Colonic mucosa (tissue), 4 donors: ENCODE measurements around the gene GPRC5C. TPM values are rescaled to one million over a fixed set of nuclear protein-coding genes. Genes with fewer than 3 reads are reported as not detected.

Source experiments
- DNase-seq: peaks from one replicate; pipeline ENCODE4 v3.0.0-alpha.2; 2020
- H3K27ac ChIP-seq: fragments of 200-600 bp; one replicate; pipeline ENCODE4 v1.8.0; 2021
- H3K27me3 ChIP-seq: fragments of 200-600 bp; one replicate; pipeline ENCODE4 v1.8.0; 2021
- H3K36me3 ChIP-seq: fragments of 200-600 bp; one replicate; pipeline ENCODE4 v1.8.0; 2021
- H3K4me1 ChIP-seq: fragments of 200-600 bp; one replicate; pipeline ENCODE4 v1.8.0; 2021; ENCODE audit warnings: mild to moderate bottlenecking
- H3K4me3 ChIP-seq: fragments of 200-600 bp; one replicate; pipeline ENCODE4 v1.8.0; 2021
- H3K9ac ChIP-seq, 2 donors: one replicate each; pipeline ENCODE4 v1.7.0; 2013; ENCODE audit warnings: control low read depth in 2 of 2, low read depth in 2 of 2, low read length in 2 of 2
- H3K9me3 ChIP-seq: fragments of 200-600 bp; one replicate; pipeline ENCODE4 v1.8.0; 2021
- intact Hi-C: fragments of 100-400 bp; cut with DNase I; formaldehyde crosslinking; loops from one replicate; pipeline ENCODE4 v1.14.1; 2022
- total RNA-seq, 2 donors: library from RNA; stranded (reverse); fragmentation: NEBNext Ultra II Directional in 1 of 2; extraction: Animal tissue kit (Norgen Biotek cat#: 25700) in 1 of 2; gene quantifications; one replicate each; pipeline ENCODE4 v1.2.1, GENCODE V29; 2021
- TF ChIP-seq, protein P1 (sequence below): fragments of 200-600 bp; IDR thresholded peaks from one replicate; pipeline ENCODE4 v1.8.0; 2022; ENCODE audit warnings: antibody characterized with exemption, mild to moderate bottlenecking
- donor health status: healthy.
- donor health status: DM: no; HTN: no; CAD: no.
- donor health status: DM: no; HTN: no; CAD: no.

Gene GPRC5C
- total RNA-seq, 2 donors from 2014 or later: 139 to 193 TPM

- Histone ChIP-seq H3K4me3 (no peak overlapping the region), H3K9me3 (no peaks in the 10 kb centered on the region), H3K27ac (no peak overlapping the region), H3K27me3 (no peaks in the 10 kb centered on the region), H3K36me3 (no peaks in the 10 kb centered on the region), H3K4me1 (no peaks in the 10 kb centered on the region), H3K9ac (no peak overlapping the region)
- intact Hi-C loops: no loop called here
- TF ChIP-seq, protein P1, sequence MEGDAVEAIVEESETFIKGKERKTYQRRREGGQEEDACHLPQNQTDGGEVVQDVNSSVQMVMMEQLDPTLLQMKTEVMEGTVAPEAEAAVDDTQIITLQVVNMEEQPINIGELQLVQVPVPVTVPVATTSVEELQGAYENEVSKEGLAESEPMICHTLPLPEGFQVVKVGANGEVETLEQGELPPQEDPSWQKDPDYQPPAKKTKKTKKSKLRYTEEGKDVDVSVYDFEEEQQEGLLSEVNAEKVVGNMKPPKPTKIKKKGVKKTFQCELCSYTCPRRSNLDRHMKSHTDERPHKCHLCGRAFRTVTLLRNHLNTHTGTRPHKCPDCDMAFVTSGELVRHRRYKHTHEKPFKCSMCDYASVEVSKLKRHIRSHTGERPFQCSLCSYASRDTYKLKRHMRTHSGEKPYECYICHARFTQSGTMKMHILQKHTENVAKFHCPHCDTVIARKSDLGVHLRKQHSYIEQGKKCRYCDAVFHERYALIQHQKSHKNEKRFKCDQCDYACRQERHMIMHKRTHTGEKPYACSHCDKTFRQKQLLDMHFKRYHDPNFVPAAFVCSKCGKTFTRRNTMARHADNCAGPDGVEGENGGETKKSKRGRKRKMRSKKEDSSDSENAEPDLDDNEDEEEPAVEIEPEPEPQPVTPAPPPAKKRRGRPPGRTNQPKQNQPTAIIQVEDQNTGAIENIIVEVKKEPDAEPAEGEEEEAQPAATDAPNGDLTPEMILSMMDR: no peak
- no peak for DNase-seq
Observed at GRCh38 chr17:74472890-74473289, 41.0 kb downstream of the GPRC5C start.

GRCh38 chr17:74473294-74473693, 41.4 kb downstream of the GPRC5C start:
- no peaks in the 10 kb centered on the region for H3K4me1 ChIP-seq
- H3K27ac ChIP-seq: no peak overlapping the region
- no peak overlapping the region for H3K9ac ChIP-seq
- H3K27me3 ChIP-seq: no peaks in the 10 kb centered on the region
- H3K4me3 ChIP-seq: no peak overlapping the region
- no peak for DNase-seq
- no peaks in the 10 kb centered on the region for H3K9me3 ChIP-seq
- intact Hi-C loops: no loop called here
- TF ChIP-seq, protein P1: no peak
- no peaks in the 10 kb centered on the region for H3K36me3 ChIP-seq

GRCh38 chr17:74474043-74474792, 42.3 kb downstream of the GPRC5C start:
- no peak overlapping the region for H3K9ac ChIP-seq
- TF ChIP-seq, protein P1: no peak
- H3K9me3 ChIP-seq: no peaks in the 10 kb centered on the region
- H3K36me3 ChIP-seq: no peaks in the 10 kb centered on the region
- no peaks in the 10 kb centered on the region for H3K27me3 ChIP-seq
- intact Hi-C loops: no loop called here
- no peak overlapping the region for H3K27ac ChIP-seq
- no peak for DNase-seq
- no peak overlapping the region for H3K4me3 ChIP-seq
- no peaks in the 10 kb centered on the region for H3K4me1 ChIP-seq

- Histone ChIP-seq H3K36me3 (no peaks in the 10 kb centered on the region), H3K4me3 (no peak overlapping the region), H3K9me3 (no peaks in the 10 kb centered on the region), H3K4me1 (no peaks in the 10 kb centered on the region), H3K9ac (no peak overlapping the region), H3K27me3 (no peaks in the 10 kb centered on the region), H3K27ac (no peak overlapping the region)
- intact Hi-C loops: no loop called here
- DNase-seq: no peak
- TF ChIP-seq, protein P1: no peak
Observed at GRCh38 chr17:74475189-74475588, 43.3 kb downstream of the GPRC5C start.

GRCh38 chr17:74477411-74477810, 45.5 kb downstream of the GPRC5C start:
- intact Hi-C loops: no loop called here

More at GRCh38 chr17:74477411-74477810, 45.5 kb downstream of the GPRC5C start:
- no peak overlapping the region for H3K27ac ChIP-seq
- no peak overlapping the region for H3K9ac ChIP-seq
- no peak overlapping the region for H3K4me3 ChIP-seq
- no peak for DNase-seq
- H3K4me1 ChIP-seq: no peaks in the 10 kb centered on the region
- no peaks in the 10 kb centered on the region for H3K36me3 ChIP-seq
- TF ChIP-seq, protein P1: no peak
- no peaks in the 10 kb centered on the region for H3K9me3 ChIP-seq
- H3K27me3 ChIP-seq: no peaks in the 10 kb centered on the region
